Stimulated activated CD4-positive, alpha-beta T cell treated with anti-CD3 and anti-CD28 coated beads, Interleukin-4, amount 100 ng/mL, for 48 hours (primary cell): ENCODE data around the gene UNC5C.

Source experiments
- DNase-seq, 2 donors: peaks; one replicate each; pipeline ENCODE4 v3.0.0-alpha.2; 2020; ENCODE audit warnings: low read depth in 2 of 2

The UNC5C gene

DNA sequence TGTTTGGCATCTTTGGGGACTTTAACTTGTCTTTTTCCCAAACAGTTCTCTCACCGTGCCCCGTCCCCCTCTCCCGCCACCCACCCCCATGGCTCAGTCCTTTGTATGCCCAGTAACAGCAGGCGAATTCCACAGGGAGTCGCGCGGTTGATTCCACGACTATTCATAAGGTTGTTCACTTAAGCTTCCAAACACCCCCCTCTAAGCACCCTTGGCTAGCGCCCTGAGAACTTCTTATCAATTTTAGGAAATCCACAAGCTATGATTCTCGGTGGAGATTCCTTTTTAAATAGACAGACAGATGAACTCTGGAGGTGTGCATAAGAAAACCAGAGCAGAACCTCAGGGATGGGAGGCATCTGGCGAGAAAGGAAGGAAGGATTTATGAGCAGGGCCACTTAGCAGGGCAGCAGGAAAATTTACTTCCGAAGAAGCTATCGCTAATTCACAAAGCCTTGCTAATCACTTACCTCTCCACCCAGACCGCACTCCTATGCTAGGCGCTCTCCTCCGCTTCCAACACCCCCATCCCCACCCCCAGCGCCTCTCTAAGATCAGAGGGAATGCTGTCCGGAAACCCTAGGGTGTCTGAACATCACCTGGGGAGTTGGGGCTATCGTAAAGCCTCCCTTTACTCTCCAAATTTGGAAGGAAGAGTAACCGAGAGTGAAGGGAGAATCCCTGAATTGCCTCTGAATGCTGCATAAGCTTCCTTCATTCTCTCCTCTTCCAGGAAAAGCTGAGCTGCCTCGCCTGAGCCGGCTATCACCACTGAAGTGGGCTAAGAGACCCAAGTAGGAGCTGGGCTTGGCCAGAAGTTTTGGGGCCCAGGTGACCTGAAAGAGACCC is 1.7 kb downstream of the UNC5C start:
- no peak for DNase-seq

DNA sequence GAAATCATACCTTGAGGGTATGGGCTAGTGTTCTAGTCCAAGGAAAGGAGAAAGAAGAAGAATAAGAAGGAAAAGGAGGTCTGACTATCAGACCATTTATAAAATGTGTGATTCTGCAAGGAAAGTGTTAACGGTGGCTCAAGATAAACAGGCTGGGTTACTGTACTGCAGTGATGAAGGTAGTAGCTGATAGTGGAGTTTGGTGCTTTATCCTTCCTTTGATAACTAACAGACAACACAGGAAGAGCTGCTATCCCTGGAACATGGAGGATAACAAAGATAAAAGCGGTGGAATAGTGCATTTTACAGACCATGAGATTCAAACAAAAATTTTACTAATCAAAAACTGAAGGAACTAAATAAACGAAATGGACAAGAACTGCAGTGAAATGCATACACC is 2.6 kb downstream of the UNC5C start:
- no peak for DNase-seq

DNA sequence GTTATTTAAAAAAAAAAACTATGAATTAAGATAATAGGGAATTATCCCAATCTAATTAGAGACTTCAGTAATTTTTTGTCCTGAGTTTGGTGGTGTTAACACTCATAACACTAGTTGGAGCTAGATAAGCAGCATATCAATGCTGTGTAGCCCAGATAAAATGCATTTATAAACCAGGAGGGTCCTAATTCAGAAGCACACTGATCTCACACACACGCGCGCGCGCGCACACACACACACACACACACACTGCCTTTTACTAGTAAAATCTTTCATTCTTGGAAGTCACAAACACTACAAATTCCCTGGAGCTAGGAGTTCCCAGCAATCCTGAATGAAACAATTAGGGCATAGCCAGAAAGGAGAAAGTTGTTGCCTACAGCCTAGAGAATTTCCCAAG is 3.2 kb downstream of the UNC5C start:
- no peak for DNase-seq

DNA sequence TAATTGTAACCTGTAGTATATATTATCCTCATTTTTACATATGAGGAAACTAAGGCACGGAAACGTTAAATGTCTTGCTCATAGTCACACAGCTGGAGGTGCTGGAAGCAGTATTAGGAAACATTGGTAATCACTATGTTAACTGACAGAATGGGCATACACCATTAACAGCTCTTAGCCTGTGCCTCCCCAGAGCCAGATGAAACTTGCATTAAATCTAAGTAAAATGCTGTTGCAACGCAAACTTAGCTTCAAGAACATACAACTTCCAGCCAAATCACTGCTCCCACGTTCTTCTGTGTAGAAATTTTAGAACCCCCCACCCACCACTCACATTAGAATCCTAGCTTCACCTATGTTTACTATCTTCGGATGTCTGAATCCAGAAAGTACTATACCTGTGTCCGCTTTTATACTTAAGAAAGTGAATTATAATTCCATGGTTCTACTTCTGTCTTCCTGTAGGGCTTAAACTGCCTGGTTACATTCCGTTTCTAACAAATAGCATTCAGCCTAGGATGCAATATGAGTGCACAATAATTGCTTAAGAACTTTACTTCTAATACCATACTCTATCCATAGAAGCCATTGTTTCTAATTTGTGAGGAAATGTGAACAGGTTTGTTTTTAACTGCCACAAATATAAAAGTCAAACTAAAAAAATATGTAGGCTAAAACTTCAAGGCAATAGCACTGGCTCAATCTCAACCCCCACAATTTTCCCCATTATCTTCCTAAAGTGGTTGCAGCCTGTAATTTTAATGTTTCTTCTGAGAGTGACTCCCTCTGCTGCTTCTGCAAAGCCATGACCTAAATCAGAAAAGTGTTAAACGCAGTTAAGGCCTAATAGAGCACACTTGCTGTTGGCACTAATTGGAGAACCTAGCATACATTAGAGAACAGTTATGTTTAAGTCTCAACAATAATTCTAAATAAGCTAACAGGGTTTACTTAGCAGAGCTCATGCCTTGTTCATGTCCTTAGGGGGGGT is 4.4 kb downstream of the UNC5C start:
- DNase-seq = no peak

DNA sequence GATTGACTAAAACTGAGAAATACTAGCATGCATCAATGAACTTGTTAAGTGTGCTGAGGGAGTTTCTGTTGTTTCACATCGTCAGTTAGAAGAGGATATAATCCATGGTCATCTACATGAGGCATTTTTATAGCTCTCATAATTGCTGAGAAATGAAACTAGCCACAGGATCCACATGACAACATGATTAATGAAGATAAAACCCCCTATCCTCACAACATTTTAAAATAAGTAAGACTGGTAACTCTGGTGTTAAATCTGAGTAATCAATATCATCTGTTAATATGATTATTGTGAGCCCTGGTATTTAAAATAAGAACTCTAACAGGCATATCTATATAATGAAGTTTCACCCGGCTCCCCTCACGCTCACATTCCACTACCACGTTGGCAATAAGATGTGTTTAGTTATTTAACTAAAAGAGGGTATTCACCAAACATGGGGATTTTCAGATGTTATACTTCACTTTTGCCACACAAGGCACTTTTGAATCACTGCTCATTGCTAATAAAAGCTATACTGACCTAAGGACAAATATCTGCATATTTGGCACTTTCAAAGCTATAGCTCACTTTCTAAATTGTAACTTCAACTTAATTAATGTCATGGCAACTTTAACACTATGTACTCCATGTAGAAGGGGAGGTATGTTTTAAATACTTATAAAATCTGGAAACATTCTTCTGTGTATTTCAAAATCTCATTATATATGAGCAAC is 6.7 kb downstream of the UNC5C start:
- no peak for DNase-seq

DNA sequence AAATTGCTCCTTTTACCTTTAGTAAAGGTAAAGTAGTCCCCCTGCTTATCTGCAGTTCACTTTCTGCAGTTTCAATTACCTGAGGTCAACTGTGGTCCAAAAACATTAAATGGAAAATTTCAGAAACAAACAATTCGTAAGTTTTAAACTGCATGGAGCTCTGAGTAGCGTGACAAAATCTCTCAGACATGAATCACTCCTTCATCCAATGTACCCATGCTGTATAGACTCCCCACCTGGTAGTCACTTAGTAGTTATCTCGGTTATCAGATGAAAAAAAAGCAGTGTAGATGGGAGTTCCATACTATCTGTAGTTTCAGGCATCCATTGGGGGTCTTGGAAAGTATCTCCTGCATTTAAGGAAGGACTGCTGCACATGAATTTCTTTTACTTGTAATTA is 7.7 kb downstream of the UNC5C start:
- DNase-seq = no peak

DNA sequence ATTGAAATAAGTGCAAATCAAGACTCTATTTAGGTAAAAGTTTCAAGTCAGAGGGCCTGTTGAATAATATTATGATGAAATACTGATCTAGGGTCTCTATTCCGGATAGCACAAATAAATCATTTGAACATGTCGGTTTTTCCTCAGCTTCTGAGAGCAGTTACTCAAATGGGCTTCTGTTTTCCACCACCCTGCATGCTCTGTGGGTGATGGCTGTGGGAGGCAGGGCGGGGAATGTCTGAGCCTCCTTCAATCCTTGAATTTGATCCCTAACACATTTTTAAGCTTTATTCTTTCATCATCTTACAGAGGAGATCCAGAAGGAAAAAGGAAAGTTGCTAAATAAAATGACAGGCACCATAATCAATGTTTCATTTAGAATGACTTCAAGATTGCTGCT is 8.5 kb downstream of the UNC5C start:
- DNase-seq = no peak

DNA sequence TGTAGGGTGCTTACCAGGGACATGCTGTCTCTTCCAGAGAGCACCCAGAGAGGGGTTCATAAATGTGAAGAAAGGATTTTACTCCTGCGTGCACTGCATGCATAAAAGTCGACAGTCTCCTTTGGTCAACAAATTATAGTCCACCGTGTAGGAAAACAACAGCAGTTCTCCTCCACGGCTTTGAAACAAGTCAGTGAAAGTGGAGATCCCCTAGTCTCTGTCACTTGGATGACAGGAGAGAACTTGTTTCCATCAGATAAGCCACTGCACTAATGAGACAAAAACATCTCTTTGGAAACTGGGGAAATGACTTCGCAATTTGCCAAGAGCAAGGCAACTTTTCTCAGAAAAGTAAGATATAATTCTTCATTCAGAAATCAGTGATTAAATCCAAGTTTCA is 9.7 kb downstream of the UNC5C start:
- no peak for DNase-seq

DNA sequence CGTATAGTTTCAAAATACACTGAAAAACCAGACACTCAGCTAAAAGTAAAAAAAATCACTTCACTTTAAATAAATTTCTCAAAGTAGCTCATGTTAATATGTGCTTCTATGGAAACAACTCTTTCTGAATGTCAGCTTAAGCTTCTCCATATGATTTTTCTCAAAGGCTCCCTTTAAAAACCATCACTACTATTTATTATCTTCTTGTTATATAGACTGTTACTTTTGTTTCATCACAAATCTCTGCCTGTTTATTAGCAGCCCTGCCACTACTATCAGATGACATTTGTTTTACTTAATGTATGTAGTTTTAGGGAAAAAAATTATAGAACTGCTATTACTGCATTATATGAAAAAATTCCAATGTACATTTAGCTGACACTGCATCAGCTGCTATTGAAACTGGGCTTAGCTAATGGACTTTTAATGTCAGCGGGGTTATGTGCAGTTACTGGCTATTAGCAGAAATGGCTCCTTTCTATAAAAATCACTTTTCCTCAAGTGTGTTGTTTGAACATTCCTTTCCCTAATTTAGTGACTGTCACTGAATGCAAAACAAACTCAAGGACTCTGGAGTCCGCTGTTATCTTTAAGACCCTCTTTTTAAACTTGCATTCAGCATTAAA is 10.8 kb downstream of the UNC5C start:
- DNase-seq = no peak

DNA sequence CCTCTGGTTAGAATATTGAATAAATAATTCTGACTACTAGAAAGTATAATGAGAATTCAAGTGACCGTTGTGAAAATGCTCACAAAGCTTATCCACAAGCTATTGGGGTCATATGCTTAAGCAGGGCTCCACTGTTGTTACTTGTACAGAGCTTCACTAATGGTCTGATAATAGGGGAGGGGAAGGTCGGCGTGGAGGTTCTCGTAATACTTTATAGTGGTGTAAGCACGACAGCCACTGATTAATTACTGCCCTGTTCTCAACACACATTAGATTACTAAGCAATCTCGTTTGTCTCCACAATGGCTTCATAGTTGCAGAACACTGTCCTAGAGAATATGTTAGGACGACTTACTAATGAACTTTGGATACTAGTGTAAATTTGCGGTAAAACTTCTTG is 11.6 kb downstream of the UNC5C start:
- no peak for DNase-seq

DNA sequence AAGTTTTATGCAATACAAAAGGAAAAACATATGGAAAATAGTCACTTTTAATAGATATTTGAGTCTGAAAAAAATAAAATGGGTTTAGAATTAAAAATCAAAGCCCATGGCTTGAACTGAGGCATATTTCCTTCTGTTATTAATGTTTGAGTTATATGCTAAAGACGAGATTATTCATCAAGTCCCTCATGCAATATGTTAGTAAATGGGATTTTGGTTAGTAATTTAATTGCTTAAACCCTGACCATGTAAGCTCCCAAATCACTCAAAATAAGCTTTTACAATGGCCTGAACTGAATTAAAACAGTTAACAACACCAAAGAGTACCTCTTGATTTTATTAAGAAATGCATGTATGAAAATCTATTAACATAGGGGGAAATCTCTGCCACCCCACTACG is 12.1 kb downstream of the UNC5C start:
- DNase-seq = no peak

DNA sequence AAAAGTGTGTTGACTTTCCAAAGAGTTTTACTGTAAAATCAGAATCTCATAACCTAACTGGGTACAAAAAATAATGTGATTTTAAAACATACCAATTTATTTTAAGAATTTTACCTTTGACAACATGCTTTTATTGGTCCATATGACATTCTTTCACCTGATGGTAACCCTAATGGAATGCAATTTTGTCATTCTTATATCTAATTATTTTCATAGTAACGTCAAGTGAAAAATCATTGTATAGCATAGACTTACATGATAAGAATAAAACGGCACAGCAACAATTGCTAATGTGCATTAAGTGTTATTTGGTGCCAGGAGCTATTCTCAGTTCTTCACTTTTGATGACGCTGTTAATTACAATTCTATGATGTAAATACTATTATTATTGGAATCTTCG is 13.6 kb downstream of the UNC5C start:
- no peak for DNase-seq

DNA sequence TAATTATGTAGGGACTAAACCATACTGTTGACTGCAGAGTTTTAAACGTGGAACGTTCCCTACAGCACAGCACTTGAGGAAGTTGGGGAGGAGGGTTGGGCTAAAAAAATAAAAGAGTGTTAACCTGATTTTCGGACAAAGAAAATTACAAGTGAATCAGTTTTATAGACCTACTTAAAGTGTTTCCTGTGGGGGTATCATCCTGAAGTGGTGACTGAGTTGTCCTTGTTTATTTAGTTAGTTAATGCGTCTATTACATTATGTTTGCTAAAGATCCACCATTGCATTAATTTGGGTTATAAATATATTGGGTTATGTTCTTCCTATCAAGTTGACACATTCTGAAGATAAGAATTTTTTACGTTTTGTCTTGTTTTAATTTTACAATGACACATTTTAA is 14.7 kb downstream of the UNC5C start:
- DNase-seq = no peak

DNA sequence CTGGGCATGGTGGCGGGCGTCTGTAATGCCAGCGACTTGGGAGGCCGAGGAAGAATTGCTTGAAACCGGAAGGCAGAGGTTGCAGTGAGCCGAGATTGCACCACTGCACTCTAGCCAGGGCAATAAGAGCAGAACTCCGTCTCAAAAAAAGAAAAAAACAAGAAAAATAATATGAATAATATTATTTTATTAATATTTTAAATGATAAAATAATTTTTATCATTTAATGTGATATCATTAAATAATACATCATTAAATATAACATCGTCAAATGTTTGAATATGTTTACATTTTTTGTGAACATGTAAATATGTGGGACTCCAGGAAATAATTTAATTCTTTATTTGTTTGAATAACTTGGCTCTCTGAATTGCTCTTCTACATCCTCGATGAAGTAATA is 15.5 kb downstream of the UNC5C start:
- DNase-seq = no peak

DNA sequence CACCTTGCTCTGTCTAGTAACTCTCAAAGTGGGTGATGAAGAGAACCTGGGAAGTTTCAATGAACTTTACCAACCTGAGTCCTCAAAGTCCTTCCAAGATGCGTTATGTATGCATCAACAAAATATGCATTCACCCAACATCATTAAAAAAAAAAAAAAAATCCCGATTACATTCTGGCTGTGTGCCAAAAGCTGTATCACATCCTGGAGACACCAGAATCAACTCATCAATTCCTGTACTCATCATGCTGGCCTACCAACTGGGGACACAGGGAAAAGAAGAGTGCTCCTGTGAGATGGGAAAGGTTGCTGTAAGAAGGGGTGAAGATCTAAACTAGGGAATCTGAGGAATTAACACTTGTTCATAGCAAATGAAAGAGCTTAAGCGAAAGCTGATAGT is 16.5 kb downstream of the UNC5C start:
- DNase-seq = no peak

DNA sequence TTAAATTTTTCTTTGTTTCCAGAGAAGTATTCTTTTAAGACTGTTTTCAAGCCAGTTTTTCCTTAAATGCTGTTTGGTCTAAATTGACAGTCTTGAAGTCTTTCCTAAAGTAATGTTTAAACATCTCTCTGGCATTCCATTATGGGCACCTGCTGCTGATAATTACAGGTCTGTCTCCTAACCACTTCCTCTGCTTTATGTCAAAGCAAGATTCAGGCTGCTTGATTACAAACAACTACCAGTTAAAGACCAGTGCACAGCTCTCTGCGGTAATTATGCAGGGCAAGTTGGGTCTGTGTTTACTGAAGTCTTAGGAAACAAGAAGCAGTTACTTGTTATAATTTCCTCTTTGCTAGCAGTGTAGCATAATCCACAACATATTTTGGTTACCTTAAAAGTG is 17.6 kb downstream of the UNC5C start:
- DNase-seq = no peak

DNA sequence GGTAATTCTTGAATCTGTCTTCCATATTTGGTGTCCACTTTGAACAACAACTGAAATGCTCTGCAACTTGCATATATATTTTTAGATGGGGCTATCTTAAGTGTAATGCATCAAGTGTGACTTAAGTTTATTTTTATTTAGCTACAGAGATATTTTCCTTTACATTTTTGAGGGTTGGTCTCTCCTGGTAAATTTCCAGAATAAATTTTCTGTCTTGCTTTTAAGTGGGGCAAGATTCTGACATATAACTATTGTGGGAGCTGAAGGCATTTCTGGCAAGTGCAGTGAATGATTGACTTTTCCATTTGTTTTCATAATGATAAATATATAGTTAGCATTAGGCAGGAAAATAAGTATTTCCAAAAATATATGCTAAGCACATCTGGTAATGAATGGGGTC is 18.8 kb downstream of the UNC5C start:
- no peak for DNase-seq

DNA sequence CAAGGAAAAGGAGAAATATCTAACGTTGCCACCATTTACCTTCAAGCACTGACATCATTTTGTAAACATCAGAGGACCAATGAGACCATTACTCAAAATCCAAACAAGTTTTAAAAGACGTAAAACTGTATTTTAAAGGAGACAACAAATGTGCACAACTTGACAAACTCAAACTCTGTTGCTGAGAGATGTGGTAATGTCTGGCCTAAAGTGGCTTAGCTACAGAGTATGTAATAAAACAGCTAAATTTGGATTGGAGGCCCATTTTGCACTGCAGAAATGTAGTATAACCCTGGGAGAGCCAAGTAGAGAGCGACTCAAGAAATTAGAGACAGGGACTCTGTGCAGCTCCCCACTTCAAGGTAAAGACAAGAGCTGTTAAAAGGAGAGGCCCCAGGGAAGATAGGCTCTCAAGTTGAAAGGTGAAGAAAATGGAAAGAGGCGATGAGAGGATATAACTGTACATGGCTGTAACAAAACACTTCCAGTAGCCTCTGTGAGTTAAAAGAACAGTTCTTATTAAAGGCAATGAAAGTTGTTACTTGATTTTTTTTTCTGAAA is 20.3 kb downstream of the UNC5C start:
- no peak for DNase-seq

DNA sequence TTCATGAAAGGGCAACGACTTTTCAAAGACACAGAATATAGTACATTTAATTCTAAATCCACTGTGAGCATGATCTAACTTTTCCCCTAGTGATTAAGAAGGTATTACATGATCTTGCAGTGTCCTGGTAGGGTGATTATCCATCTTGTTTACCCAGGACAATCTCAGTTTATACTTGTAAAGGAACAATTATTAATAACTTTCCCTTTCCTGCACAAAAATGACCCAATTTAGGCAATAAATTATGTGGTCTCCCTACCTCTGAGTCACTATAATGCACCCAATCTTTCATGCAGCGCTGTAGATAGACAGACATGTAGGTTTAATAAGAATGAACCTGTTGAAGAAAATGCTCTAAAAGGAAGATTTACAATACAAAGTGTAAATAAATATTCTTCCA is 22.7 kb downstream of the UNC5C start:
- no peak for DNase-seq

DNA sequence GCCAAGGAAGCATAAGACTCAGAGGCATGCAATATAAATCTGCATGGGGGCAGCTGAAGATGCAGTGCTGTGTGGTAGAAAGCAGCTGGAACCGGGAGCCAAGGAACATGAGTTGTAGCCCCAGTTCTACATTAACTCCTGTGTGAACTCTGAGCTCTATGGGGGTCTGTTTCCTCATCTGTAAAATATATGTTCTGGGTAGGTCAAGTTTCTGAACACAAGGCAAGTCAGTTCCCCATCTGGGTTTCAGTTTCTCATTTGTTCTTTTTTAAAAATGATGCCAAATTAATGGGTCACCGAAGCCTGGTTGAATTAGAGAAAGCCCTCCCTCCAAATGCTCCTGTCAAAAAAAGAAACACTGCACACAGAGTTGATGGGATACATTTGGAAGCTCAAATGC is 24.0 kb downstream of the UNC5C start:
- DNase-seq = no peak

DNA sequence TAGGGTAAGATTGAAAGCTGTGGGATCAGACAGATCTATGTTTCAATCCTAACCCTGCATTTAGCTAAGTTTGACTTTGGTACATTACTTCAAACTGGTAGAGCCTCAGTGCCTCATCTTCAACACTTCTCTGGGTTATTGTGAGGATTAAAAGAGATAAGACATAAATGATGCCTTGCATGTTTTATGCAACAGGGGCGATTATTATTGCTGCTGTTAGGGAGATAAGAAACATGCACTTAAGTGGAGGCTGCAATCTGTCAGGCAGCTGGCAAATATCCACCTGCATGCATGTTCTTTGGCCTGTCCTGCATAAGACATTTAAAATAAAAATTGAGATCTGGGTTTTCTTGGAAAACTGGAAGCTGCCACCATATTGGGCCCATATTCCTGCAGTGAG is 24.6 kb downstream of the UNC5C start:
- no peak for DNase-seq
